GM20000 (cell line): ENCODE measurements around the gene CHPF.

Source experiments
- DNase-seq: peaks from one replicate; pipeline ENCODE4 v3.0.0; 2012; ENCODE audit warnings: low spot score
- CTCF ChIP-seq: IDR thresholded peaks from 2 replicates; pipeline ENCODE4 v1.5.1; 2012; ENCODE audit warnings: mild to moderate bottlenecking, control low read depth; ENCODE audit errors: extremely low read depth, missing control alignments

The CHPF gene

GRCh38 chr2:219576505-219577388 is 33.1 kb upstream of the CHPF start:
- TF ChIP-seq CTCF: no peak

GRCh38 chr2:219575566-219576504 is 32.2 kb upstream of the CHPF start:
- no peak for DNase-seq
- no peak for TF ChIP-seq CTCF

More at GRCh38 chr2:219576505-219577388, 33.1 kb upstream of the CHPF start:
- no peak for DNase-seq

GRCh38 chr2:219574484-219575311 is 31.1 kb upstream of the CHPF start:
- TF ChIP-seq CTCF: no peak
- no peak for DNase-seq

- DNase-seq: no peak
- TF ChIP-seq CTCF: no peak
Measured at GRCh38 chr2:219573166-219573565, 29.6 kb upstream of the CHPF start.

GRCh38 chr2:219572237-219573001 is 28.8 kb upstream of the CHPF start, which contains the start of gene INHA:
Gene INHA, plus strand, starts transcription at chr2:219572310. Its CDS starts 65 bp downstream, at chr2:219572375.
- TF ChIP-seq CTCF: no peak
- peak; percentile 15 for DNase-seq

GRCh38 chr2:219571311-219572236 is 28.0 kb upstream of the CHPF start, which contains the start of gene OBSL1:
Gene OBSL1, minus strand, starts transcription at chr2:219571539. Its CDS starts 307 bp downstream, at chr2:219571232.
- peak; percentile 51 for DNase-seq
- no peak for TF ChIP-seq CTCF
